Measurements from ENCODE around the gene SLC1A7. TPM values are rescaled to one million over a fixed set of nuclear protein-coding genes. Genes with fewer than 3 reads are reported as not detected.

The SLC1A7 gene
- total RNA-seq, 2 donors from 2014 or later: 0.58 to 1.1 TPM

DNA sequence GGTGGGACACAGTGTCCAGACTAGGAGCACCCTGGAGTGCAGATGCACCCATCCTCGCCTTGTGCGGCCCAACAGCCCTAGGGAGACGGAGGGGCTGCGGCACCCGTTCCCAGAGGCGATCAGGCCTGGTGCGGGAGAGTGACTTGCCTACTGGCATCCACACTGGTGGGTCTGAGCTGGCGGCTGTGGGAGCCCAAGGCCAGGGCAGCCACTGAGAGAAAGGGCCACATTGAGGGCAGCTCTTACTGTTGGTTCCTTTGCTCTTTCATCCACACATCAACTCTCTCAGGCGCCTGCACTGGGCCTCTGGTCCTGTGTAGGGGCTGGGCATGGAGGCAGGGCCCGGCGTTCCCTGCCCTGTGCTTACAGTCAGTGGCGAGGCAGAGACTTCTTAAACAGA is 71.8 kb downstream of the SLC1A7 start:
- ATAC-seq (no peak), DNase-seq (no peak)
- intact Hi-C loops (cut with DNase I, micrococcal nuclease): no loop called here

DNA sequence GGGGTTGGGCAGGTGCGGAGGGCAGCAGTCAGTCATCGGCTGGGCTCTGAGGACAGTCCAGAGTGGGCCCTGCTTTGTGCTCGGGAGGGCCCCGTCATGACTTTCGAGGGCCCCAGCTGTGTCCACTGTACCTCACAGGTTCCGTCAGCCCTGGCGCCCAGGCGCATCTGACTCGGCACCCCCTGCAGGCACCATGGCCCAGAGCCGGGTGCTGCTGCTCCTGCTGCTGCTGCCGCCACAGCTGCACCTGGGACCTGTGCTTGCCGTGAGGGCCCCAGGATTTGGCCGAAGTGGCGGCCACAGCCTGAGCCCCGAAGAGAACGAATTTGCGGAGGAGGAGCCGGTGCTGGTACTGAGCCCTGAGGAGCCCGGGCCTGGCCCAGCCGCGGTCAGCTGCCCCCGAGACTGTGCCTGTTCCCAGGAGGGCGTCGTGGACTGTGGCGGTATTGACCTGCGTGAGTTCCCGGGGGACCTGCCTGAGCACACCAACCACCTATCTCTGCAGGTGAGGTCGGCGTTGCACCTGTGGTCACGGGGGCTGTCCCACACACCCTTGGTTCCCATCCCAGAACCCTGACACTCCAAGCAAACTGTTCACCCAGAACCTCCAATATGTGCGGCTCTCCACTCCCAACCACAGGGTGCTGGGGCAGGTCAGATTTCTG is 72.6 kb downstream of the SLC1A7 start:
- no peak for ATAC-seq
- intact Hi-C loops (cut with DNase I, micrococcal nuclease): no loop called here

DNA sequence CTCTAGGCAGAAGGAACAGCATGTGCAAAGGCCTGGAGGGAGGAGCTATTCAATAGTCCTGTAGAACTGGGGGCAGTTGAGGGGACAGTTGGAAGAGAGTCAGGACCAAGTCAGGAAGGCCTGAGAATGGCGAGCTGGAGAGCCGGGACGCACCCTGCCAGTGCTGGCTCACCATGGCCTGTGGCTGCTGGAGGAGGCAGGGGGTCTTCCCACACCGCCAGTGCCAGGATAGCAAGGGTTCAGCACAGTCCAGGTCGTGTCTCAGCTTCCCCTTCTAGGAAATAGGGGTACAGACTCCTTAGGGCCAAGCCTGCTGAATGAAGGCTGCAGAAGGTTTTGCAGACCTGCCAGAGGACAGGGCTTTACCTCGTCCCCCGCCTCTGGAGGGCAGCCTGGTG is 73.2 kb downstream of the SLC1A7 start:
- intact Hi-C loops (cut with DNase I, micrococcal nuclease): no loop called here
- DNase-seq (no peak), ATAC-seq (no peak)

More for the DNA sequence above, 72.6 kb downstream of the SLC1A7 start:
- DNase-seq: no peak

- ATAC-seq (no peak), DNase-seq (no peak)
- intact Hi-C loops (cut with DNase I, micrococcal nuclease): no loop called here
Observed at GRCh38 chr1:53068314-53069099, 73.9 kb downstream of the SLC1A7 start.

- DNase-seq: no peak
- intact Hi-C loops (cut with DNase I, micrococcal nuclease): no loop called here
- no peak for ATAC-seq
Observed at GRCh38 chr1:53067886-53068285, 74.6 kb downstream of the SLC1A7 start.

- no peak for DNase-seq
- ATAC-seq: no peak
- intact Hi-C loops (cut with DNase I, micrococcal nuclease): no loop called here
Observed at GRCh38 chr1:53066891-53067738, 75.3 kb downstream of the SLC1A7 start.

- no peak for ATAC-seq
- no peak for DNase-seq
- intact Hi-C loops (cut with DNase I, micrococcal nuclease): no loop called here
Observed at GRCh38 chr1:53066488-53066887, 76.0 kb downstream of the SLC1A7 start.

DNA sequence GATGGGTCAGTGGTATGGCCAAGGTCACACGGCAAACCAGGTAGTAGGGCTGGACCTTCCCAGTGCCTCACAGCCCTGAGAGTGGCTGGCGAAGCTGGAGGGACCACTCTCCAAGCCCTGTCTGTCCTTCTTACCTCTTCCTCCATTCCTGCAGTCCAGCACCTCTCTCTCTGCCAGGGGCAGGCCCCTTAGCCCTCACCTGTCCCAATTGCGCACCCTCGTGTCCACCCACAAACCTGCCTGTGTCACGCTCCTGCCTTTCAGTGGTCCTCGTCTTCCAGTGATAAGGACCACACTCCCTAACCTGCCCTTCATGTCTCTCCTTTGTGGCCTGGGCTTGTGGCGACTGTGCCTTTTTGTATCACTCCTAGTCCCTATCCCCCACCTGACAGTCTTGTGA is 77.0 kb downstream of the SLC1A7 start:
- ATAC-seq: no peak
- intact Hi-C loops (cut with DNase I, micrococcal nuclease): no loop called here
- DNase-seq: no peak

GRCh38 chr1:53063744-53064515 is 78.5 kb downstream of the SLC1A7 start:
- ATAC-seq (no peak), DNase-seq (no peak)
- intact Hi-C loops (cut with DNase I, micrococcal nuclease): no loop called here

GRCh38 chr1:53062708-53063591 is 79.5 kb downstream of the SLC1A7 start:
- ATAC-seq (no peak), DNase-seq (no peak)
- intact Hi-C loops (cut with DNase I, micrococcal nuclease): no loop called here

GRCh38 chr1:53061859-53062707 is 80.4 kb downstream of the SLC1A7 start, which contains the start of gene PODN:
Gene PODN, plus strand, starts transcription at chr1:53062213. Its CDS starts 7,643 bp downstream, at chr1:53069856.
- intact Hi-C loops (cut with DNase I, micrococcal nuclease): no loop called here
- peak in 1 of 2 donors; percentile 20 for DNase-seq

GRCh38 chr1:53061123-53061858 is 81.1 kb downstream of the SLC1A7 start:
- DNase-seq (no peak), ATAC-seq (no peak)
- intact Hi-C loops (cut with DNase I, micrococcal nuclease): no loop called here

More at GRCh38 chr1:53061859-53062707, 80.4 kb downstream of the SLC1A7 start, which contains the start of gene PODN:
- peak; percentile 31 for ATAC-seq

- DNase-seq: no peak
- intact Hi-C loops (cut with DNase I, micrococcal nuclease): no loop called here
- ATAC-seq: no peak
Observed at GRCh38 chr1:53060579-53060978, 81.9 kb downstream of the SLC1A7 start.

GRCh38 chr1:53057127-53057526 is 85.3 kb downstream of the SLC1A7 start:
- ATAC-seq: no peak
- no peak for DNase-seq
- intact Hi-C loops (cut with DNase I, micrococcal nuclease): no loop called here

DNA sequence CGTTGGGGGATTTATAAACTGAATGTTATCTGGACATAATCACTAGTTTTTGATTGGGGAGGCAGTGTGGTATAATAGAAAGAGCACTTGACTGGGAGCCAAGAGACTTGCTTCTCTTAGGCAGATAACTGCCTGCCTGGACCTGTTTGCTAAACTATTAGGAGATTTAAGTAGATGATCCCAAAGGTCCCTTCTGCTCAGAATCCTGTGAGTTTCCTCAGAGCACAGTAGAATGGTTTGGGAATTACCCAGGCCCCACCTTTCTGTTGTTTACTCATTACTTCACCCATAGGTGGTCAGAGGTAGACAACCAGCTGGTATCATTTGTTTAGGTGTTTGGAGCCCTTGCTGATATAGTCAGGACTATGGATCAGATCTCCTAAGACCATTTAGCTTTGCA is 90.8 kb downstream of the SLC1A7 start:
- ATAC-seq (no peak), DNase-seq (no peak)
- intact Hi-C loops (cut with DNase I, micrococcal nuclease): no loop called here

GRCh38 chr1:53050310-53050709 is 92.1 kb downstream of the SLC1A7 start:
- DNase-seq (no peak), ATAC-seq (no peak)
- intact Hi-C loops (cut with DNase I, micrococcal nuclease): no loop called here

Data from left colon (tissue), 2 donors.